Measurements from ENCODE around the gene STK36. TPM values are rescaled to one million over a fixed set of nuclear protein-coding genes. Genes with fewer than 3 reads are reported as not detected.

Gene STK36
- total and polyA plus RNA-seq, 2 donors (not counting 1 experiment from before 2014, with no cell fraction given) = 29.0 to 42.9 TPM

- no peak for TF ChIP-seq EZH2 (IDR thresholded peaks at IDR 0.05; ENCODE audit: borderline replicate concordance, insufficient read depth, low read depth, low read length, poor library complexity, severe bottlenecking)
- TF ChIP-seq, protein P1, sequence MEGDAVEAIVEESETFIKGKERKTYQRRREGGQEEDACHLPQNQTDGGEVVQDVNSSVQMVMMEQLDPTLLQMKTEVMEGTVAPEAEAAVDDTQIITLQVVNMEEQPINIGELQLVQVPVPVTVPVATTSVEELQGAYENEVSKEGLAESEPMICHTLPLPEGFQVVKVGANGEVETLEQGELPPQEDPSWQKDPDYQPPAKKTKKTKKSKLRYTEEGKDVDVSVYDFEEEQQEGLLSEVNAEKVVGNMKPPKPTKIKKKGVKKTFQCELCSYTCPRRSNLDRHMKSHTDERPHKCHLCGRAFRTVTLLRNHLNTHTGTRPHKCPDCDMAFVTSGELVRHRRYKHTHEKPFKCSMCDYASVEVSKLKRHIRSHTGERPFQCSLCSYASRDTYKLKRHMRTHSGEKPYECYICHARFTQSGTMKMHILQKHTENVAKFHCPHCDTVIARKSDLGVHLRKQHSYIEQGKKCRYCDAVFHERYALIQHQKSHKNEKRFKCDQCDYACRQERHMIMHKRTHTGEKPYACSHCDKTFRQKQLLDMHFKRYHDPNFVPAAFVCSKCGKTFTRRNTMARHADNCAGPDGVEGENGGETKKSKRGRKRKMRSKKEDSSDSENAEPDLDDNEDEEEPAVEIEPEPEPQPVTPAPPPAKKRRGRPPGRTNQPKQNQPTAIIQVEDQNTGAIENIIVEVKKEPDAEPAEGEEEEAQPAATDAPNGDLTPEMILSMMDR (IDR thresholded peaks at IDR 0.05) = no peak
- Histone ChIP-seq H3K4me1 (ENCODE audit: control insufficient read depth in 2 of 2, insufficient read depth in 2 of 2, low read length in 2 of 2) (no peaks in the 10 kb centered on the region), H4K20me1 (ENCODE audit: control insufficient read depth, insufficient read depth, low read length, poor library complexity, severe bottlenecking) (no peaks in the 10 kb centered on the region), H3K9me3 (ENCODE audit: control extremely low read depth in 1 of 3, control insufficient read depth in 2 of 3, insufficient read depth in 1 of 3, low read length in 2 of 3) (no peaks in the 10 kb centered on the region), H3K27me3 (replicated peaks in 1 of 4; ENCODE audit: control extremely low read depth in 1 of 4, control insufficient read depth in 3 of 4, insufficient read depth in 4 of 4, low read length in 3 of 4) (no peaks in the 10 kb centered on the region), H2AFZ (ENCODE audit: insufficient read depth, low read depth, low read length, poor library complexity, severe bottlenecking) (no peak overlapping the region), H3K36me3 (replicated peaks in 1 of 2; ENCODE audit: control extremely low read depth in 1 of 2, control insufficient read depth in 1 of 2, extremely low read depth in 1 of 2, insufficient read depth in 2 of 2, low read length in 1 of 2) (peaks cover 0 to 70% of the 10 kb centered on the region in 2 experiments), H3K9ac (ENCODE audit: low read length) (no peak overlapping the region), H3K4me2 (replicated peaks; ENCODE audit: low read depth, low read length, poor library complexity, severe bottlenecking) (no peak overlapping the region), H3K27ac (ENCODE audit: low read length in 2 of 2) (no peak overlapping the region), H3K79me2 (ENCODE audit: control insufficient read depth, insufficient read depth, low read length) (no peaks in the 10 kb centered on the region), H3K4me3 (ENCODE audit: control extremely low read depth in 1 of 5, extremely low read depth in 1 of 5, insufficient read depth in 1 of 5, low read depth in 2 of 5, low read length in 4 of 5) (no peak overlapping the region)
- DNase-seq (no peak), ATAC-seq (ENCODE audit: low read depth) (no peak)
- WGBS (ENCODE audit: insufficient coverage) = no CpG with 5 or more reads among the region's 1 CpG
- no peaks in the 10 kb centered on the region for H3K9me3 Mint-ChIP-seq (ENCODE audit: insufficient read depth)
- H3K27ac Mint-ChIP-seq = no peak overlapping the region
- CTCF ChIA-PET = interaction anchor here (0.6 kb wide), 2 partner anchors 19 to 104 kb away, joined by 3 to 4 read pairs; no protein-coding TSS in a partner anchor
- no peak overlapping the region for H3K4me3 Mint-ChIP-seq
- H3K27me3 Mint-ChIP-seq = no peaks in the 10 kb centered on the region
- no peaks in the 10 kb centered on the region for H3K4me1 Mint-ChIP-seq
- intact Hi-C loops (cut with micrococcal nuclease) = no loop called here
- POLR2A ChIA-PET = no interaction called here
Observed at GRCh38 chr2:218746470-218746795, 74.5 kb downstream of the STK36 start.

DNA sequence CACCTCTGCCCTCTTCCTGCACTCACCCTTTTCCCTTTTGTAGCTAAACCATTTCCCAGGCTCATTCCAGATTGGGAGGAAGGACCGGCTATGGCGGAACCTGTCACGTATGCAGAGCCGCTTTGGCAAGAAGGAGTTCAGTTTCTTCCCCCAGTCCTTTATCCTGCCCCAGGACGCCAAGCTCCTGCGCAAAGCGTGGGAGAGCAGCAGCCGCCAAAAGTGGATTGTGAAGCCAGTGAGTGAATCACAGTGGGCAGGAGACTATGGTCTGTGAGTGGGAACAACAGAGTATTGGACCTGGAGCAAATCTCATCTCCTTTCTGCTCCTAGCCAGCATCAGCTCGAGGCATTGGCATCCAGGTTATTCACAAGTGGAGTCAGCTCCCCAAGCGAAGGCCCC, 75.1 kb downstream of the STK36 start:
- H3K9ac ChIP-seq (ENCODE audit: low read length) = no peak overlapping the region
- intact Hi-C loops (cut with micrococcal nuclease) = no loop called here
- H3K27ac ChIP-seq (ENCODE audit: low read length in 2 of 2) = no peak overlapping the region
- Mint-ChIP-seq H3K27me3 (no peaks in the 10 kb centered on the region), H3K27ac (no peak overlapping the region), H3K4me3 (no peak overlapping the region), H3K4me1 (no peaks in the 10 kb centered on the region), H3K9me3 (ENCODE audit: insufficient read depth) (no peaks in the 10 kb centered on the region)
- no peaks in the 10 kb centered on the region for H3K79me2 ChIP-seq (ENCODE audit: control insufficient read depth, insufficient read depth, low read length)
- no peaks in the 10 kb centered on the region for H3K4me1 ChIP-seq (ENCODE audit: control insufficient read depth in 2 of 2, insufficient read depth in 2 of 2, low read length in 2 of 2)
- no peaks in the 10 kb centered on the region for H3K27me3 ChIP-seq (replicated peaks in 1 of 4; ENCODE audit: control extremely low read depth in 1 of 4, control insufficient read depth in 3 of 4, insufficient read depth in 4 of 4, low read length in 3 of 4)
- POLR2A ChIA-PET = no interaction called here
- TF ChIP-seq, protein P1 (IDR thresholded peaks at IDR 0.05) = no peak
- TF ChIP-seq EZH2 (IDR thresholded peaks at IDR 0.05; ENCODE audit: borderline replicate concordance, insufficient read depth, low read depth, low read length, poor library complexity, severe bottlenecking) = no peak
- no peak overlapping the region for H3K4me3 ChIP-seq (ENCODE audit: control extremely low read depth in 1 of 5, extremely low read depth in 1 of 5, insufficient read depth in 1 of 5, low read depth in 2 of 5, low read length in 4 of 5)
- no peak overlapping the region for H2AFZ ChIP-seq (ENCODE audit: insufficient read depth, low read depth, low read length, poor library complexity, severe bottlenecking)
- H4K20me1 ChIP-seq (ENCODE audit: control insufficient read depth, insufficient read depth, low read length, poor library complexity, severe bottlenecking) = no peaks in the 10 kb centered on the region
- no peak for ATAC-seq (ENCODE audit: low read depth)
- CTCF ChIA-PET = interaction anchor here (0.6 kb wide), 1 partner anchor 19 kb away, joined by 4 read pairs; no protein-coding TSS in a partner anchor
- H3K36me3 ChIP-seq (replicated peaks in 1 of 2; ENCODE audit: control extremely low read depth in 1 of 2, control insufficient read depth in 1 of 2, extremely low read depth in 1 of 2, insufficient read depth in 2 of 2, low read length in 1 of 2) = peaks cover 0 to 69% of the 10 kb centered on the region in 2 experiments
- no peak for DNase-seq
- H3K4me2 ChIP-seq (replicated peaks; ENCODE audit: low read depth, low read length, poor library complexity, severe bottlenecking) = no peak overlapping the region
- 100% methylated on average over 5 of the region's 10 CpGs for WGBS (ENCODE audit: insufficient coverage)
- no peaks in the 10 kb centered on the region for H3K9me3 ChIP-seq (ENCODE audit: control extremely low read depth in 1 of 3, control insufficient read depth in 2 of 3, insufficient read depth in 1 of 3, low read length in 2 of 3)

All from B cell (primary cell).